Panc1 (cell line): Measurements from ENCODE around the gene TNPO3. TPM values are rescaled to one million over a fixed set of nuclear protein-coding genes. Genes with fewer than 3 reads are reported as not detected.

Experiments used
- ATAC-seq: fragments of 200-7000 bp; cut with Tn5 transposase; 2 replicates; pipeline ENCODE4 v1.9.1; 2020; ENCODE audit warnings: mild to moderate bottlenecking, moderate library complexity
- BruUV-seq: library from RNA; stranded (reverse); fragments of 400-500 nt; replicated peaks from 2 replicates; lab custom pipeline; 2021; lab: Mats Ljungman, UMichigan
- CTCF ChIA-PET: fragments of 300-600 bp; sonication (Branson Sonifier 250); formaldehyde crosslinking; loops from one replicate; lab custom pipeline; 2022; ENCODE audit warnings: antibody characterized with exemption; lab: Charles Lee
- POLR2A ChIA-PET: fragments of 300-600 bp; sonication (Branson Sonifier 250); formaldehyde crosslinking; loops from one replicate; lab custom pipeline; 2022; ENCODE audit warnings: antibody characterized with exemption; lab: Charles Lee
- DNase-seq: peaks from one replicate; pipeline ENCODE4 v3.0.0-alpha.2; 2010; ENCODE audit warnings: low read depth, low spot score
- H3K27ac ChIP-seq: 2 replicates; pipeline ENCODE4 v1.5.1; 2011; ENCODE audit warnings: mild to moderate bottlenecking, low read length, inconsistent platforms
- H3K27me3 ChIP-seq: fragments of 200-500 bp; sonication (Bioruptor generic); 2 replicates; pipeline ENCODE4 v1.6.0; 2014; ENCODE audit warnings: low read length, inconsistent platforms; ENCODE audit not compliant: control insufficient read depth, insufficient read depth
- H3K36me3 ChIP-seq: fragments of 200-500 bp; sonication (Bioruptor generic); 2 replicates; pipeline ENCODE4 v1.5.1; 2014; ENCODE audit warnings: inconsistent platforms, mild to moderate bottlenecking, low read length, moderate library complexity; ENCODE audit not compliant: control insufficient read depth, insufficient read depth
- H3K4me1 ChIP-seq: 2 replicates; pipeline ENCODE4 v1.5.1; 2011; ENCODE audit warnings: inconsistent platforms, mild to moderate bottlenecking, low read length, moderate library complexity; ENCODE audit not compliant: control insufficient read depth, insufficient read depth
- H3K4me3 ChIP-seq, 2 experiments: 2 replicates each; pipeline ENCODE4 v1.5.1; 2011 to 2012; ENCODE audit warnings: low read depth in 2 of 2, low read length in 2 of 2, mild to moderate bottlenecking in 2 of 2, inconsistent platforms in 1 of 2, moderate library complexity in 1 of 2
- H3K9me3 ChIP-seq: fragments of 200-500 bp; sonication (Bioruptor generic); 2 replicates; pipeline ENCODE4 v1.5.1; 2014; ENCODE audit warnings: low read depth, mild to moderate bottlenecking, inconsistent platforms, low read length, moderate library complexity; ENCODE audit not compliant: control insufficient read depth, insufficient read depth
- CTCF ChIP-seq: fragments of 450-650 bp; IDR thresholded peaks from 2 replicates; pipeline ENCODE4 v1.5.1; 2017; ENCODE audit warnings: mild to moderate bottlenecking
- POLR2AphosphoS5 ChIP-seq: IDR thresholded peaks from 2 replicates; pipeline ENCODE4 v1.6.1; 2012; ENCODE audit warnings: mild to moderate bottlenecking, low read depth, low read length, moderate library complexity
- REST ChIP-seq, 2 experiments: IDR thresholded peaks; 2 replicates each; pipeline ENCODE4 v1.6.1; 2011 to 2012; ENCODE audit warnings: low read depth in 2 of 2, control low read depth in 1 of 2, low read length in 1 of 2, mild to moderate bottlenecking in 1 of 2, moderate library complexity in 1 of 2; ENCODE audit not compliant: insufficient read depth in 1 of 2
- SIN3A ChIP-seq: IDR thresholded peaks from 2 replicates; pipeline ENCODE4 v1.6.1; 2012; ENCODE audit warnings: low read depth, mild to moderate bottlenecking, low read length, moderate library complexity, borderline replicate concordance; ENCODE audit not compliant: insufficient read depth
- TCF7L2 ChIP-seq: IDR thresholded peaks from 2 replicates; pipeline ENCODE4 v1.6.1; 2011; ENCODE audit warnings: mild to moderate bottlenecking, low read depth, low read length, inconsistent platforms
- in situ Hi-C: cut with HindIII; loops from 2 replicates; pipeline ENCODE4 v1.10.0; 2016; ENCODE audit warnings: low sequenced_read_pairs, low pct_unique_long_range_greater_than_20kb
- intact Hi-C: fragments of 100-400 bp; cut with micrococcal nuclease; formaldehyde crosslinking; loops from one replicate; pipeline ENCODE4 v1.10.0; 2022; ENCODE audit not compliant: unreplicated experiment
- total RNA-seq: library from RNA; stranded (reverse); gene quantifications from one replicate; pipeline ENCODE4 v1.2.1, GENCODE V29; 2021; ENCODE audit not compliant: unreplicated experiment

TNPO3 gene
- total RNA-seq, 1 experiment from 2014 or later, result 71.8 TPM

GRCh38 chr7:128923411-128923800, 131.5 kb downstream of the TNPO3 start:
- Histone ChIP-seq H3K27ac (no peak overlapping the region), H3K36me3 (no peaks in the 10 kb centered on the region), H3K4me1 (no peaks in the 10 kb centered on the region), H3K9me3 (no peaks in the 10 kb centered on the region), H3K4me3 (no peak overlapping the region), H3K27me3 (peaks cover 6% of the 10 kb centered on the region)
- ChIA-PET CTCF (no interaction called here), POLR2A (no interaction called here)
- BruUV-seq, result no TSS peak
- intact Hi-C loops, result no loop called here
- DNase-seq (no peak), ATAC-seq (peak; percentile 55)
- peak; percentile 61 to 72; a peak in 3 of 4 replicates for TF ChIP-seq REST (IDR thresholded peaks at IDR 0.05; ENCODE audit: insufficient read depth in 1 of 2, low read depth in 2 of 2, low read length in 1 of 2)
- no peak for TF ChIP-seq SIN3A
- no peak for TF ChIP-seq CTCF
- in situ Hi-C loops, result no loop called here

GRCh38 chr7:128922496-128923410, 132.2 kb downstream of the TNPO3 start:
- Histone ChIP-seq H3K4me1 (no peaks in the 10 kb centered on the region), H3K27me3 (peaks cover 6% of the 10 kb centered on the region), H3K27ac (no peak overlapping the region), H3K36me3 (no peaks in the 10 kb centered on the region), H3K9me3 (no peaks in the 10 kb centered on the region), H3K4me3 (no peak overlapping the region)
- no peak; the same call in 1 of the 2 replicates for ATAC-seq
- CTCF ChIA-PET, result no interaction called here
- intact Hi-C loops, result no loop called here
- in situ Hi-C loops, result no loop called here
- POLR2A ChIA-PET, result no interaction called here
- no TSS peak for BruUV-seq
- TF ChIP-seq TCF7L2 (no peak), REST (IDR thresholded peaks at IDR 0.05; ENCODE audit: insufficient read depth in 1 of 2, low read depth in 2 of 2, low read length in 1 of 2) (no peak), CTCF (no peak), POLR2AphosphoS5 (no peak), SIN3A (no peak)
- DNase-seq, result no peak
